Large intestine (tissue), 3 donors: ENCODE measurements around the gene BTNL8. TPM values are rescaled to one million over a fixed set of nuclear protein-coding genes. Genes with fewer than 3 reads are reported as not detected.

Source experiments
- DNase-seq, 2 donors: peaks; one replicate each; pipeline versions ENCODE4 v3.0.0 to v3.0.0-alpha.2; 2013
- H3K27ac ChIP-seq: one replicate; pipeline ENCODE4 v1.5.1; 2013; ENCODE audit warnings: low read length
- H3K27me3 ChIP-seq: 2 replicates; pipeline ENCODE4 v1.6.1; 2013; ENCODE audit warnings: low read length; ENCODE audit not compliant: control insufficient read depth, insufficient read depth
- H3K36me3 ChIP-seq: 2 replicates; pipeline ENCODE4 v1.6.1; 2013; ENCODE audit warnings: low read length; ENCODE audit not compliant: control insufficient read depth, insufficient read depth
- H3K4me1 ChIP-seq: one replicate; pipeline ENCODE4 v1.6.1; 2013; ENCODE audit warnings: low read length; ENCODE audit not compliant: control insufficient read depth, insufficient read depth
- H3K4me3 ChIP-seq: one replicate; pipeline ENCODE4 v1.5.1; 2013; ENCODE audit warnings: low read length
- H3K9me3 ChIP-seq: one replicate; pipeline ENCODE4 v1.6.1; 2013; ENCODE audit warnings: mild to moderate bottlenecking, low read depth, low read length, moderate library complexity; ENCODE audit not compliant: control insufficient read depth
- WGBS: methylation state at CpG from one replicate; pipeline ENCODE4 v1.1.5; 2013; ENCODE audit warnings: low lambda C conversion rate; ENCODE audit not compliant: insufficient coverage; 5-methylcytosine and 5-hydroxymethylcytosine counted together
- polyA plus RNA-seq: library from polyadenylated mRNA; unstranded; fragments of 120-200 nt; gene quantifications from one replicate; pipeline ENCODE4 v1.2.1, GENCODE V29; 2013

BTNL8 gene
- polyA plus RNA-seq, 1 donor, result 135 TPM

DNA sequence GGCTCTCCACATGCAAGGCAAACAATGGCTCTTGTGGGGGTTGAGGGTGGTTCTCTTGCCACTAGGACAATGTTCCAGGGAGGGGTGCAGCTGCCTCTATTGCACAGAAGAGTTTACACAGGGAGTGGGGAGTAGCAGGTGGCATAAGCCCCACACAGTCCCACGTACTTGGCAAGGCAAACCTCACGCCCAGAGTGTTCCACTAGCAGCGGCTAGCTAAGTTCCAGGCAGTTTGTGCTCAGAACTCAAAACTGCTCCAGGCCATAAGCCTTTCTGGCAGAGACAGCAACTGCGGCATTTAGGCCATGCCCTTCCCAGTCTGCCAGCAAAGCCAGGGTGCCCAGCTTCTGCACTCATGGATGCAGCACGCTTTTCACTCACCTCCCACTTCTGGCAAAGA, 60.7 kb downstream of the BTNL8 start:
- DNase-seq, result no peak
- no peaks in the 10 kb centered on the region for H3K27me3 ChIP-seq
- no CpG with 5 or more reads among the region's 5 CpGs for WGBS
- H3K4me3 ChIP-seq, result no peak overlapping the region
- no peak overlapping the region for H3K27ac ChIP-seq
- H3K4me1 ChIP-seq, result no peaks in the 10 kb centered on the region
- H3K36me3 ChIP-seq, result no peaks in the 10 kb centered on the region
- no peaks in the 10 kb centered on the region for H3K9me3 ChIP-seq

GRCh38 chr5:180960209-180960608, 61.2 kb downstream of the BTNL8 start:
- Histone ChIP-seq H3K36me3 (no peaks in the 10 kb centered on the region), H3K4me3 (no peak overlapping the region), H3K27me3 (no peaks in the 10 kb centered on the region), H3K27ac (no peak overlapping the region), H3K9me3 (no peaks in the 10 kb centered on the region), H3K4me1 (no peaks in the 10 kb centered on the region)
- no peak for DNase-seq
- WGBS, result no CpG with 5 or more reads among the region's 3 CpGs

DNA sequence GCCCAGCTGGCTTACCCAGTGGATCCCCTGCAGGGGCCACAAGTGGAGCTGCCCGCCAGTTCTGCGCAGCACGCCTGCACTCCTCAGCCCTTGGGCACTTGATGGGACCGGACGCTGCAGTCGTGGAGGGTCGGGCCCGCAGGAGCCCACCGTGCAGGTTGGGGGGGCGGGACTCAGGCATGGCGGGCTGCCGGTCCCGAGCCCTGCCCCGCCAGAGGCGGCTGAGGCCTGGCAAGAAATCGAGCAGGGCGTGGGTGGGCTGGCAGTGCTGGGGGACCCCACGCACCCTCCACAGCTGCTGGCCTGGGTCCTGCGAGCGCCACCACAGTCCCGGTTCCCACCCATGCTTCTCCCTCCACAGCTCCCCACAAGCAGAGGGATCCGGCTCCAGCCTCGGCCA, 70.4 kb downstream of the BTNL8 start:
- WGBS, result no CpG with 5 or more reads among the region's 23 CpGs
- no peak overlapping the region for H3K27ac ChIP-seq
- H3K27me3 ChIP-seq, result no peaks in the 10 kb centered on the region
- no peaks in the 10 kb centered on the region for H3K4me1 ChIP-seq
- DNase-seq, result no peak
- H3K4me3 ChIP-seq, result no peak overlapping the region
- H3K36me3 ChIP-seq, result no peaks in the 10 kb centered on the region
- peaks cover 15% of the 10 kb centered on the region for H3K9me3 ChIP-seq

DNA sequence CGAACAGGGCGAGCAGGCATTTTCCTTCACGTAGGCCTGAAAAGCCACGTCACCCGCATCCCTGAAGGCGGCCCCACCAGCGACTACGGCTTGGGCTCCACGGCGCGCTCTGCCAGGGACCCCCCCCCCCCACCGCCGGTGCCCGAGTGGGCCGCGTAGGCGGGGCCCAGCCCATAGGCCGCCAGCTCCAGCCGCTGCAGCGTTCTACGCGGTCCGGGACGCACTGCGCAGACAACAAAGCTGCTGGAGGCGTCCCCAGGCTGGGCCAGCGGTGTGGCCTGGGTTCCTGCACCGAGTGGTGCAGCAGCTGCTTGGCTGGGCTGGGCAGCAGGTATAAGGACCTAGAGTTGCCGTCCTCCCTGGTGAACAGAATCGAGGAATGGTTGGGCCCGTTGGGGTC, 71.4 kb downstream of the BTNL8 start:
- no peak overlapping the region for H3K27ac ChIP-seq
- H3K4me3 ChIP-seq, result no peak overlapping the region
- WGBS, result no CpG with 5 or more reads among the region's 31 CpGs

DNA sequence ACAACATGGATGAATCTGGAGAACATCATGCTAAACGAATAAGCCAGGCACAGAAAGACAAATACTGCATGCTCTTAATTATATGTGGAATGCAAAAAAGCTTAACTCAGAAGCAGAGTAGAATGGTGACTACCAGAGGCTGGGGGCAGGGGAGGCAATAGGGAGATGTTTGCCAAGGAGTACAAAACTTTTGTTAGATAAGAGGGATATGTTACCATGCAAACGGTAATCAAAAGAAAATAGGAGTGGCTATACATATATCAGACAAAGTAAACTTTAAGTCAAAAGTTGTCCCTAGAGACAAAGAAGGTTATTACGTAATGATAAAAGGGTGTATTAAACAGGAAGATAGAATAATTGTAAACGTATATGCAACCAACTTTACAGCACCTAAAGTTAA, 71.9 kb downstream of the BTNL8 start:
- Histone ChIP-seq H3K4me1 (peaks cover 5% of the 10 kb centered on the region), H3K36me3 (no peaks in the 10 kb centered on the region), H3K4me3 (no peak overlapping the region), H3K9me3 (peaks cover 15% of the 10 kb centered on the region), H3K27ac (no peak overlapping the region), H3K27me3 (no peaks in the 10 kb centered on the region)
- DNase-seq, result peak in 1 of 2 donors; percentile 27
- 40% methylated on average over 1 of the region's 4 CpGs for WGBS

More for the DNA sequence above, 71.4 kb downstream of the BTNL8 start:
- no peaks in the 10 kb centered on the region for H3K27me3 ChIP-seq
- H3K36me3 ChIP-seq, result no peaks in the 10 kb centered on the region
- peaks cover 15% of the 10 kb centered on the region for H3K9me3 ChIP-seq
- no peak for DNase-seq
- no peaks in the 10 kb centered on the region for H3K4me1 ChIP-seq

DNA sequence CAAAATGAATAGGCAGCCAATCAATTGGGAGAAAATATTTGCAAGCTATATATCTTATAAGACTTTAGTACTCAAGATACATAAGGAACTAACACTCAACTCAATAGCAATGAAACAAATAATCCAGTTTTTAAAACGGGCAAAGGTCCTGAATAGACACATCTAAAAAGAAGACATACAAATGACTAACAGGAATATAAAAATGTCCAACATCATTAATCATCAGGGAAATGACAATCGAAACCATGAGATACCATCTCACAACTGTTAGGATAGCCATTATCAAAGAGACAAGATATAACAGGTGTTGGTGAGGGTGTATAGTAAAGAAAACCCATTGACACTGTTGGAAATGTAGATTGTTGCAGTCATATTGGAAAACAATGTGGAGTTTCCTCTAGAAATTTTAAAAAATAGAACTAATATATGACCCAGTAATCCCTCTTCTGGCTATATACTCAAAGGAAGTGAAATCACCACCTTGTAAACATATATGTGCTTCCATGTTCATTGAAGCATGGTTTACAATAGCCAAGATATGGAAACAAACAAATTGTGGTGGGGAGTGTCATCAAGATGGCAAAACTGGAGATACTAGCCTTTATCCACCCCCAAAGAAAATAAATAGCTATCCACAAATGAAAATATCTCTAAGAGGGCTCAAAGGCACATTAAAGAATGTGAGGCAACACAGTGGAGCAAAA, 75.8 kb downstream of the BTNL8 start:
- Histone ChIP-seq H3K36me3 (no peaks in the 10 kb centered on the region), H3K4me3 (no peak overlapping the region), H3K4me1 (peaks cover 11% of the 10 kb centered on the region), H3K27ac (no peak overlapping the region), H3K27me3 (no peaks in the 10 kb centered on the region), H3K9me3 (peaks cover 9% of the 10 kb centered on the region)
- no CpG with 5 or more reads among the region's 2 CpGs for WGBS
- no peak for DNase-seq

DNA sequence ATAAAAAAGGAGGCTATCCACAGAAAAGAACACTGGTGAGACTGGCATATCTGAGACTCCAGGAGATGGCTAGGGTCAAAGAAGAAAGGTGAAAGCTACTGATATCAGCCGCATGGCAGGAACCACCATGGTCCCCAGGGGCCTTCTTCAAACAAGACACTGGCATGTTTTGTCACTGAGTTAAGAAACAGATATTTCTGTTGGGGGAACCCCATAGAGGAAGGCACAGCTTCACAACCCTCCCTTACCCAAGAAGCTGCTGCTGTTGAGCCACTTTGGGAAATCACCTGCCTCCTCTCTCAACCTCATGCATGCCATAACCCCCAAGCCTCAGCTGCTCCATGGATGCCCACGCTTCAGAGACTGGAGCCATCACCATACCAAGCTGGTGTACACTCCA, 76.4 kb downstream of the BTNL8 start:
- Histone ChIP-seq H3K4me3 (no peak overlapping the region), H3K36me3 (no peaks in the 10 kb centered on the region), H3K4me1 (peaks cover 11% of the 10 kb centered on the region), H3K27ac (peak overlapping the region; percentile 15), H3K9me3 (peaks cover 4% of the 10 kb centered on the region), H3K27me3 (no peaks in the 10 kb centered on the region)
- DNase-seq, result no peak
- no CpG with 5 or more reads among the region's 2 CpGs for WGBS

DNA sequence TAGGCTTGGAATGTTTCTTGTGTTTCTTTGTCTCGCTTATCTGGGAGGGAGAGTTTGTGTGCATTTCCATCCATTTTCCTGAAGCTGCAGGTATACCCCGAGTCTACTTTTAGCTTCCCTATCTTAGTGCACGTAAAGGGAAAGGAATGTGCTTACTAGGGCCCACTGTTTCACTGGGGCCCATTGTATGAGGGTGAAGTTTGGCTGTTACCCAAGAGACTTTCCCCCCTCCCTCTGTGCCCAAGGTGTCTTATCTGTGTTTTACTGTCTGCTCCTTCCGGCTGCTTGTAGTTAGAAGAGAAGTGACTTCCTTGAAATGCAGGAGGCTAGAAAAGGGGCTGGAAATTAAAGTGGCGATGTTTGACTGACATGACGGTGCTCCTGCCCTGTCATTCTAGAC, 77.6 kb downstream of the BTNL8 start:
- Histone ChIP-seq H3K27ac (peak overlapping the region; percentile 69), H3K9me3 (no peaks in the 10 kb centered on the region), H3K27me3 (no peaks in the 10 kb centered on the region), H3K4me1 (peaks cover 11% of the 10 kb centered on the region), H3K36me3 (no peaks in the 10 kb centered on the region), H3K4me3 (no peak overlapping the region)
- peak; percentile 74 to 78 for DNase-seq
- no CpG with 5 or more reads among the region's 6 CpGs for WGBS

DNA sequence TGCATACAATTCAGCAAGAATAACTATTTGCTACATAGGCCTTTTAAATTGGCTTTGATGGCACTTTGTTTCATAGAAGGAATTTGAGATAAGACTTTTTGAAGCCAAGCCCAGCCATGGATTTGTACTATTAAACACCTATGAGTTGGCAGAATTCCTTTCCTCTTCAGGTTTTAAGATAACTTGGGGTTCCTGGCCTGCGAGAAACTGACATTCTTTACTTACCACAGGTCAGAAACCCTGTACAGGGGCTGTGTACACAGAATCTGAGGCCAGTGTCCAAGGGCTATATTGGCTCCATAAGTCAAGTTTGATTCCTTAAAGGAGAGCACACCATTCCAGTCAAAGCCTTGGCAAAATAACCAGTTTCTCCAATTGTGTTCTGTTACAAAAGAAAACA, 78.9 kb downstream of the BTNL8 start:
- WGBS, result no CpG with 5 or more reads among the region's 1 CpG
- peaks cover 11% of the 10 kb centered on the region for H3K4me1 ChIP-seq
- peaks cover 6% of the 10 kb centered on the region for H3K9me3 ChIP-seq
- DNase-seq, result peak in 1 of 2 donors; percentile 62
- no peak overlapping the region for H3K4me3 ChIP-seq
- no peaks in the 10 kb centered on the region for H3K27me3 ChIP-seq
- no peaks in the 10 kb centered on the region for H3K36me3 ChIP-seq
- no peak overlapping the region for H3K27ac ChIP-seq

DNA sequence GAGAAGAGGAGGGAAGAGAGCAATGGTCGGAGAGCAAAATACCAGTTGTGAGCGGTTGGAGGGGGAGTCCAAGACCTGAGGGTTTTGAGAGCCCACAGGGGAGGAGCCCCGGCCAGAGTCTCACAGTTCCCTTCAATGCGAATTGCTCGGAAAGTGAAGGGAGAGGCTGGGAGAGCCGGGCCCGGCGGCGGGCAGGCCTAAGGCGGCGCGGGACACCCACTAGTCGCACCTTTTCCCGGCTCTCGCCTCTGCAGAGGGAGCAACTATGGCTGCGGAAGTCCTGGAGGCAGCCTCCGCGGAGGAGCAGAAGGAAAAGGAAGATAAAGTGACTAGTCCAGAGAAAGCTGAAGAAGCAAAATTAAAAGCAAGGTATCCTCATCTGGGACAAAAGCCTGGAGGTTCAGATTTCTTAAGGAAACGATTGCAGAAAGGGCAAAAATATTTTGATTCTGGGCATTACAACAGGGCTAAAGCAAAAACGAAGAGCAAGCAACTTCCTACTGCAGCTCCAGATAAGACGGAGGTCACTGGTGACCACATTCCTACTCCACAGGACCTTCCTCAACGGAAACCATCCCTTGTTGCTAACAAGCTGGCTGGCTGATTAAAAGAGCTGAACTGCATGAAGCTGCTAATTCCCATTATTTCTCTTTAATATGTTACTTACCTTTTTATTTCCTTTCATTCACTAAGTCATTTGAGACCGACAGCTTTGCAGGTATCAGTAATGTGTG, 83.2 kb downstream of the BTNL8 start:
- no peaks in the 10 kb centered on the region for H3K27me3 ChIP-seq
- no CpG with 5 or more reads among the region's 23 CpGs for WGBS
- peak overlapping the region; percentile 38 for H3K27ac ChIP-seq
- peaks cover 6% of the 10 kb centered on the region for H3K9me3 ChIP-seq
- H3K36me3 ChIP-seq, result no peaks in the 10 kb centered on the region
- peaks cover under 1% of the 10 kb centered on the region for H3K4me1 ChIP-seq
- H3K4me3 ChIP-seq, result no peak overlapping the region
- no peak for DNase-seq
